ENCODE data around the gene SUGP1. TPM values are rescaled to one million over a fixed set of nuclear protein-coding genes. Genes with fewer than 3 reads are reported as not detected.

Gene SUGP1
- total and polyA plus RNA-seq, 2 experiments from 2014 or later, result 25.6 to 50.5 TPM

GRCh38 chr19:19338082-19338481 lies 17.8 kb upstream of the SUGP1 start:
- peak; percentile 78 for DNase-seq
- in situ Hi-C loops (cut with MboI), result no loop called here
- no peaks in the 10 kb centered on the region for H3K27me3 ChIP-seq (replicated peaks; ENCODE audit: insufficient read depth)

GRCh38 chr19:19337120-19337519 lies 16.8 kb upstream of the SUGP1 start:
- 92 to 97% methylated on average over 17 of the region's 17 CpGs for WGBS, 2 experiments (ENCODE audit: low coverage in 1 of 2, low lambda C conversion rate in 2 of 2, missing lambda C conversion rate in 2 of 2)
- TF ChIP-seq EZH2 (IDR thresholded peaks at IDR 0.05; ENCODE audit: insufficient read depth, poor library complexity, severe bottlenecking), result no peak
- TF ChIP-seq EZH2phosphoT487 (IDR thresholded peaks at IDR 0.05; ENCODE audit: insufficient read depth, low read depth), result no peak
- H3K79me2 ChIP-seq (ENCODE audit: insufficient read depth), result peaks cover 44% of the 10 kb centered on the region
- H3K9ac ChIP-seq, result no peak overlapping the region
- H3K4me3 ChIP-seq, result no peak overlapping the region
- H2AFZ ChIP-seq, result no peak overlapping the region
- no peaks in the 10 kb centered on the region; the same call in 1 of the 2 replicates for H3K4me1 ChIP-seq (ENCODE audit: insufficient read depth)
- H3K9me3 ChIP-seq (ENCODE audit: low read depth), result no peaks in the 10 kb centered on the region
- no peak for DNase-seq
- H3K4me2 ChIP-seq (ENCODE audit: unreplicated experiment), result no peak overlapping the region
- in situ Hi-C loops (cut with MboI), result no loop called here
- H4K20me1 ChIP-seq (ENCODE audit: insufficient read depth), result no peaks in the 10 kb centered on the region
- no peak overlapping the region for H3K27ac ChIP-seq
- no peaks in the 10 kb centered on the region for H3K27me3 ChIP-seq (replicated peaks; ENCODE audit: insufficient read depth)
- no peaks in the 10 kb centered on the region for H3K9me2 ChIP-seq (ENCODE audit: insufficient read depth)
- no peaks in the 10 kb centered on the region for H3F3A ChIP-seq (ENCODE audit: insufficient read depth)
- peaks cover 32% of the 10 kb centered on the region; the same call in 1 of the 2 replicates for H3K36me3 ChIP-seq (ENCODE audit: low read depth)

More at GRCh38 chr19:19338082-19338481, 17.8 kb upstream of the SUGP1 start:
- Histone ChIP-seq H3K27ac (peak overlapping the region; percentile 21; the same call in 1 of the 2 replicates), H3F3A (ENCODE audit: insufficient read depth) (no peaks in the 10 kb centered on the region), H4K20me1 (ENCODE audit: insufficient read depth) (no peaks in the 10 kb centered on the region), H3K4me1 (ENCODE audit: insufficient read depth) (no peaks in the 10 kb centered on the region; the same call in 1 of the 2 replicates), H3K79me2 (ENCODE audit: insufficient read depth) (peaks cover 35% of the 10 kb centered on the region), H3K4me2 (ENCODE audit: unreplicated experiment) (no peak overlapping the region), H3K36me3 (ENCODE audit: low read depth) (peaks cover 35% of the 10 kb centered on the region; the same call in 1 of the 2 replicates), H3K9me3 (ENCODE audit: low read depth) (no peaks in the 10 kb centered on the region), H3K4me3 (no peak overlapping the region), H2AFZ (no peak overlapping the region), H3K9ac (peak overlapping the region; percentile 21; the same call in 1 of the 2 replicates), H3K9me2 (ENCODE audit: insufficient read depth) (no peaks in the 10 kb centered on the region)
- TF ChIP-seq EZH2 (IDR thresholded peaks at IDR 0.05; ENCODE audit: insufficient read depth, poor library complexity, severe bottlenecking) (no peak), EZH2phosphoT487 (IDR thresholded peaks at IDR 0.05; ENCODE audit: insufficient read depth, low read depth) (no peak)
- WGBS, 2 experiments (ENCODE audit: low coverage in 1 of 2, low lambda C conversion rate in 2 of 2, missing lambda C conversion rate in 2 of 2), result 76 to 87% methylated on average over 7 of the region's 7 CpGs

GRCh38 chr19:19336597-19336996 lies 16.3 kb upstream of the SUGP1 start:
- H3K4me1 ChIP-seq (ENCODE audit: insufficient read depth), result no peaks in the 10 kb centered on the region; the same call in 1 of the 2 replicates
- no peak for DNase-seq
- no peaks in the 10 kb centered on the region for H3F3A ChIP-seq (ENCODE audit: insufficient read depth)
- H3K36me3 ChIP-seq (ENCODE audit: low read depth), result peaks cover 32% of the 10 kb centered on the region; the same call in 1 of the 2 replicates
- WGBS, 2 experiments (ENCODE audit: low coverage in 1 of 2, low lambda C conversion rate in 2 of 2, missing lambda C conversion rate in 2 of 2), result 50 to 61% methylated on average over 3 of the region's 3 CpGs
- H4K20me1 ChIP-seq (ENCODE audit: insufficient read depth), result no peaks in the 10 kb centered on the region
- H3K27me3 ChIP-seq (replicated peaks; ENCODE audit: insufficient read depth), result no peaks in the 10 kb centered on the region
- no peak overlapping the region for H2AFZ ChIP-seq
- in situ Hi-C loops (cut with MboI), result no loop called here
- H3K27ac ChIP-seq, result no peak overlapping the region
- no peaks in the 10 kb centered on the region for H3K9me2 ChIP-seq (ENCODE audit: insufficient read depth)
- no peak overlapping the region for H3K9ac ChIP-seq
- peaks cover 49% of the 10 kb centered on the region for H3K79me2 ChIP-seq (ENCODE audit: insufficient read depth)
- TF ChIP-seq EZH2phosphoT487 (IDR thresholded peaks at IDR 0.05; ENCODE audit: insufficient read depth, low read depth) (no peak), EZH2 (IDR thresholded peaks at IDR 0.05; ENCODE audit: insufficient read depth, poor library complexity, severe bottlenecking) (no peak)
- H3K9me3 ChIP-seq (ENCODE audit: low read depth), result no peaks in the 10 kb centered on the region
- no peak overlapping the region for H3K4me3 ChIP-seq
- H3K4me2 ChIP-seq (ENCODE audit: unreplicated experiment), result no peak overlapping the region

GRCh38 chr19:19335408-19336158 lies 15.3 kb upstream of the SUGP1 start:
- no peaks in the 10 kb centered on the region for H4K20me1 ChIP-seq (ENCODE audit: insufficient read depth)
- peaks cover 32% of the 10 kb centered on the region; the same call in 1 of the 2 replicates for H3K36me3 ChIP-seq (ENCODE audit: low read depth)
- H3K9me2 ChIP-seq (ENCODE audit: insufficient read depth), result no peaks in the 10 kb centered on the region
- no peaks in the 10 kb centered on the region for H3K27me3 ChIP-seq (replicated peaks; ENCODE audit: insufficient read depth)
- H3K4me3 ChIP-seq, result no peak overlapping the region
- in situ Hi-C loops (cut with MboI), result no loop called here
- H3K9ac ChIP-seq, result no peak overlapping the region
- H3K4me2 ChIP-seq (ENCODE audit: unreplicated experiment), result no peak overlapping the region
- 95 to 96% methylated on average over 16 of the region's 16 CpGs for WGBS, 2 experiments (ENCODE audit: low coverage in 1 of 2, low lambda C conversion rate in 2 of 2, missing lambda C conversion rate in 2 of 2)
- no peaks in the 10 kb centered on the region; the same call in 1 of the 2 replicates for H3K4me1 ChIP-seq (ENCODE audit: insufficient read depth)
- H3K79me2 ChIP-seq (ENCODE audit: insufficient read depth), result peaks cover 59% of the 10 kb centered on the region
- no peak overlapping the region for H3K27ac ChIP-seq
- no peak for DNase-seq
- H3F3A ChIP-seq (ENCODE audit: insufficient read depth), result no peaks in the 10 kb centered on the region
- TF ChIP-seq EZH2 (IDR thresholded peaks at IDR 0.05; ENCODE audit: insufficient read depth, poor library complexity, severe bottlenecking), result no peak
- no peak for TF ChIP-seq EZH2phosphoT487 (IDR thresholded peaks at IDR 0.05; ENCODE audit: insufficient read depth, low read depth)
- no peaks in the 10 kb centered on the region for H3K9me3 ChIP-seq (ENCODE audit: low read depth)
- no peak overlapping the region for H2AFZ ChIP-seq

Measured in GM23248 (cell line).